ENCODE results near the gene MMP14. TPM values are rescaled to one million over a fixed set of nuclear protein-coding genes. Genes with fewer than 3 reads are reported as not detected.

MMP14 gene
- total and polyA plus RNA-seq, 2 of the 13 experiments (the other 11 are each of a cell fraction or from before 2014, with no cell fraction given) = 5.2 to 9.8 TPM

DNA sequence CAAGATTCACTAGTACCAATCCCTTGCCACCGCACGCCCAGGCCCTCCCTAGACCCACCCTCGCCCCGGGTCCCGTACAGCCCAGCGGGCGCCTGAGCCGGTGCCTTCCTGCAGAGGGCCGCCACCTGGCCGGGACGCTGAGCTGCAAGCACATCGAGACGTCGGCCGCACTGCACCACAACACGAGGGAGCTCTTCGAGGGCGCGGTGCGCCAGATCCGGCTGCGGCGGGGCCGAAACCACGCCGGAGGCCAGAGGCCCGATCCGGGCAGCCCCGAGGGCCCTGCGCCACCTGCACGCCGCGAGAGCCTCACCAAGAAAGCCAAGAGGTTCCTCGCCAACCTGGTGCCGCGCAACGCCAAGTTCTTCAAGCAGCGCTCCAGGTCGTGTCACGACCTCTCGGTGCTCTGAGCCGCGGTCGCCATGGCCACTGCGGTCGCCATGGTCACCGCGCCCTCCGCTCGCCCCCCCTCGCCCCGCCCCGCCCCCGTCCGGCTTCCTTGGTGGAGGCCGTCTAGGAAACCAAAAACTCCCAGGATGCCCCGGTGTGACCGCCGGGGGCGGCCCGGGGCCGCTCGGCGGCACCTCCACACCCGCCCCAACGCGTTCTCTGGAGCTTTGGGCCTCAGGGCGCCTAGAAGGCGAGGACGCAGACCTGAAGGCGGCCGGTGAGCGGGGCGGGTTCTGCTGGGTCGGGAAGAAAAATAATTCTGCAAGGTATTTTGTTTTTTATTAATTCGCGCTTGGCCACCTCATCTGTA is 50.3 kb downstream of the MMP14 start (continued):
- TF ChIP-seq RBFOX2 (IDR thresholded peaks at IDR 0.05; ENCODE audit: low read depth, low read length) (no peak), RFXANK (CRISPR knock-in tag; IDR thresholded peaks at IDR 0.05) (no peak), ZNF605 (CRISPR knock-in tag; IDR thresholded peaks at IDR 0.05) (no peak), HOXA9 (CRISPR knock-in tag; IDR thresholded peaks at IDR 0.05; ENCODE audit: borderline replicate concordance) (no peak), HCFC1 (IDR thresholded peaks at IDR 0.05; ENCODE audit: low read depth, low read length) (no peak), ZNF776 (CRISPR knock-in tag; IDR thresholded peaks at IDR 0.05) (peak; percentile 42; the same call in 1 of the 2 replicates)
- TF ChIP-seq, protein P1, sequence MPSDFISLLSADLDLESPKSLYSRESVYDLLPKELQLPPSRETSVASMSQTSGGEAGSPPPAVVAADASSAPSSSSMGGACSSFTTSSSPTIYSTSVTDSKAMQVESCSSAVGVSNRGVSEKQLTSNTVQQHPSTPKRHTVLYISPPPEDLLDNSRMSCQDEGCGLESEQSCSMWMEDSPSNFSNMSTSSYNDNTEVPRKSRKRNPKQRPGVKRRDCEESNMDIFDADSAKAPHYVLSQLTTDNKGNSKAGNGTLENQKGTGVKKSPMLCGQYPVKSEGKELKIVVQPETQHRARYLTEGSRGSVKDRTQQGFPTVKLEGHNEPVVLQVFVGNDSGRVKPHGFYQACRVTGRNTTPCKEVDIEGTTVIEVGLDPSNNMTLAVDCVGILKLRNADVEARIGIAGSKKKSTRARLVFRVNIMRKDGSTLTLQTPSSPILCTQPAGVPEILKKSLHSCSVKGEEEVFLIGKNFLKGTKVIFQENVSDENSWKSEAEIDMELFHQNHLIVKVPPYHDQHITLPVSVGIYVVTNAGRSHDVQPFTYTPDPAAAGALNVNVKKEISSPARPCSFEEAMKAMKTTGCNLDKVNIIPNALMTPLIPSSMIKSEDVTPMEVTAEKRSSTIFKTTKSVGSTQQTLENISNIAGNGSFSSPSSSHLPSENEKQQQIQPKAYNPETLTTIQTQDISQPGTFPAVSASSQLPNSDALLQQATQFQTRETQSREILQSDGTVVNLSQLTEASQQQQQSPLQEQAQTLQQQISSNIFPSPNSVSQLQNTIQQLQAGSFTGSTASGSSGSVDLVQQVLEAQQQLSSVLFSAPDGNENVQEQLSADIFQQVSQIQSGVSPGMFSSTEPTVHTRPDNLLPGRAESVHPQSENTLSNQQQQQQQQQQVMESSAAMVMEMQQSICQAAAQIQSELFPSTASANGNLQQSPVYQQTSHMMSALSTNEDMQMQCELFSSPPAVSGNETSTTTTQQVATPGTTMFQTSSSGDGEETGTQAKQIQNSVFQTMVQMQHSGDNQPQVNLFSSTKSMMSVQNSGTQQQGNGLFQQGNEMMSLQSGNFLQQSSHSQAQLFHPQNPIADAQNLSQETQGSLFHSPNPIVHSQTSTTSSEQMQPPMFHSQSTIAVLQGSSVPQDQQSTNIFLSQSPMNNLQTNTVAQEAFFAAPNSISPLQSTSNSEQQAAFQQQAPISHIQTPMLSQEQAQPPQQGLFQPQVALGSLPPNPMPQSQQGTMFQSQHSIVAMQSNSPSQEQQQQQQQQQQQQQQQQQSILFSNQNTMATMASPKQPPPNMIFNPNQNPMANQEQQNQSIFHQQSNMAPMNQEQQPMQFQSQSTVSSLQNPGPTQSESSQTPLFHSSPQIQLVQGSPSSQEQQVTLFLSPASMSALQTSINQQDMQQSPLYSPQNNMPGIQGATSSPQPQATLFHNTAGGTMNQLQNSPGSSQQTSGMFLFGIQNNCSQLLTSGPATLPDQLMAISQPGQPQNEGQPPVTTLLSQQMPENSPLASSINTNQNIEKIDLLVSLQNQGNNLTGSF (CRISPR knock-in tag; IDR thresholded peaks at IDR 0.05) = no peak
- TF ChIP-seq, protein P2, sequence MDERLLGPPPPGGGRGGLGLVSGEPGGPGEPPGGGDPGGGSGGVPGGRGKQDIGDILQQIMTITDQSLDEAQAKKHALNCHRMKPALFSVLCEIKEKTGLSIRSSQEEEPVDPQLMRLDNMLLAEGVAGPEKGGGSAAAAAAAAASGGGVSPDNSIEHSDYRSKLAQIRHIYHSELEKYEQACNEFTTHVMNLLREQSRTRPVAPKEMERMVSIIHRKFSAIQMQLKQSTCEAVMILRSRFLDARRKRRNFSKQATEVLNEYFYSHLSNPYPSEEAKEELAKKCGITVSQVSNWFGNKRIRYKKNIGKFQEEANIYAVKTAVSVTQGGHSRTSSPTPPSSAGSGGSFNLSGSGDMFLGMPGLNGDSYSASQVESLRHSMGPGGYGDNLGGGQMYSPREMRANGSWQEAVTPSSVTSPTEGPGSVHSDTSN (CRISPR knock-in tag; IDR thresholded peaks at IDR 0.05) = no peak
- TF ChIP-seq, protein P3, sequence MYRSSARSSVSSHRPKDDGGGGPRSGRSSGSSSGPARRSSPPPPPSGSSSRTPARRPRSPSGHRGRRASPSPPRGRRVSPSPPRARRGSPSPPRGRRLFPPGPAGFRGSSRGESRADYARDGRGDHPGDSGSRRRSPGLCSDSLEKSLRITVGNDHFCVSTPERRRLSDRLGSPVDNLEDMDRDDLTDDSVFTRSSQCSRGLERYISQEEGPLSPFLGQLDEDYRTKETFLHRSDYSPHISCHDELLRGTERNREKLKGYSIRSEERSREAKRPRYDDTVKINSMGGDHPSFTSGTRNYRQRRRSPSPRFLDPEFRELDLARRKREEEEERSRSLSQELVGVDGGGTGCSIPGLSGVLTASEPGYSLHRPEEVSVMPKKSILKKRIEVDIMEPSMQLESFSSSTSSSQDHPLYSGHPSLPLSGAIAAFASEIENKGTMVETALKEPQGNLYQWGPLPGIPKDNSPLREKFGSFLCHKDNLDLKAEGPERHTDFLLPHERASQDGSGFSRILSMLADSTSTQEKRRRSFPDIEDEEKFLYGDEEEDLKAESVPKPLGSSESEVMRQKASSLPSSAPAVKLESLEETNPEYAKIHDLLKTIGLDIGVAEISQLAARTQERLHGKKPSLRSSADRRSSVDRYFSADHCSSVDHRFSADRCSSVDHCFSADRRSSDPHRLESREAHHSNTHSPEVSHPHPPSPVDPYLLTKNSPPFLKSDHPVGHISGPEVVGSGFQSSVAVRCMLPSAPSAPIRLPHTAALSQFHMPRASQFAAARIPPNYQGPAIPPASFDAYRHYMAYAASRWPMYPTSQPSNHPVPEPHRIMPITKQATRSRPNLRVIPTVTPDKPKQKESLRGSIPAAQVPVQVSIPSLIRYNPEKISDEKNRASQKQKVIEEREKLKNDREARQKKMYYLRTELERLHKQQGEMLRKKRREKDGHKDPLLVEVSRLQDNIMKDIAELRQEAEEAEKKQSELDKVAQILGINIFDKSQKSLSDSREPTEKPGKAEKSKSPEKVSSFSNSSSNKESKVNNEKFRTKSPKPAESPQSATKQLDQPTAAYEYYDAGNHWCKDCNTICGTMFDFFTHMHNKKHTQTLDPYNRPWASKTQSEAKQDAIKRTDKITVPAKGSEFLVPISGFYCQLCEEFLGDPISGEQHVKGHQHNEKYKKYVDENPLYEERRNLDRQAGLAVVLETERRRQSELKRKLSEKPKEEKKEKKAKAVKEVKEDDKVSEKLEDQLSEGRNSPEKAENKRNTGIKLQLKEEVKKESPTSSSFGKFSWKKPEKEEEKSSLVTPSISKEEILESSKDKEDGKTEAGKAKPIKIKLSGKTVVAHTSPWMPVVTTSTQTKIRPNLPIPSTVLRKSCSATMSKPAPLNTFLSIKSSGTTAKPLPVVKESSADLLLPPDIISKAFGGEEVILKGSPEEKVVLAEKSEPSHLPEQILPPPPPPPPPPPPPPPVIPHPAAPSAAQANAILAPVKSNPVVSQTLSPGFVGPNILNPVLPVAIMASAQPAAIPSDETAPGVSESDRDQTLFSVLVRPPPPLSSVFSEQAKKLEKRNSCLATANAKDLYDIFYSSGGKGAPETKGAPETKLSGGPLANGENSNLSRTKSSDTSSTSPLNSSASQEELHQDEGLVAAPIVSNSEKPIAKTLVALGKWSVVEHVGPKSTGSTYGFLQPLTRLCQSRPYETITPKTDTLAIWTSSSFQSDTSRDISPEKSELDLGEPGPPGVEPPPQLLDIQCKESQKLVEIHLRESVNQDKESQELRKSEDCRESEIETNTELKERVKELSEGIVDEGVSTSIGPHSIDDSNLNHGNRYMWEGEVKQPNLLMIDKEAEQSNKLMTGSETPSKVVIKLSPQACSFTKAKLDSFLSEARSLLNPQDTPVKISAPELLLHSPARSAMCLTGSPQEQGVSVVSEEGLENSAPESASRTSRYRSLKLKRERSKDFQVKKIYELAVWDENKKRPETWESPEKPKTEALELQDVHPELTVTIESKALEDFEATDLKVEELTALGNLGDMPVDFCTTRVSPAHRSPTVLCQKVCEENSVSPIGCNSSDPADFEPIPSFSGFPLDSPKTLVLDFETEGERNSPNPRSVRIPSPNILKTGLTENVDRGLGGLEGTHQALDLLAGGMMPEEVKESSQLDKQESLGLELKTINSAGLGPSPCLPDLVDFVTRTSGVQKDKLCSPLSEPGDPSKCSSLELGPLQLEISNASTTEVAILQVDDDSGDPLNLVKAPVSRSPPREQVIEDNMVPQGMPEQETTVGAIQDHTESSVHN (CRISPR knock-in tag; IDR thresholded peaks at IDR 0.05) = no peak
- TF ChIP-seq, protein P4, sequence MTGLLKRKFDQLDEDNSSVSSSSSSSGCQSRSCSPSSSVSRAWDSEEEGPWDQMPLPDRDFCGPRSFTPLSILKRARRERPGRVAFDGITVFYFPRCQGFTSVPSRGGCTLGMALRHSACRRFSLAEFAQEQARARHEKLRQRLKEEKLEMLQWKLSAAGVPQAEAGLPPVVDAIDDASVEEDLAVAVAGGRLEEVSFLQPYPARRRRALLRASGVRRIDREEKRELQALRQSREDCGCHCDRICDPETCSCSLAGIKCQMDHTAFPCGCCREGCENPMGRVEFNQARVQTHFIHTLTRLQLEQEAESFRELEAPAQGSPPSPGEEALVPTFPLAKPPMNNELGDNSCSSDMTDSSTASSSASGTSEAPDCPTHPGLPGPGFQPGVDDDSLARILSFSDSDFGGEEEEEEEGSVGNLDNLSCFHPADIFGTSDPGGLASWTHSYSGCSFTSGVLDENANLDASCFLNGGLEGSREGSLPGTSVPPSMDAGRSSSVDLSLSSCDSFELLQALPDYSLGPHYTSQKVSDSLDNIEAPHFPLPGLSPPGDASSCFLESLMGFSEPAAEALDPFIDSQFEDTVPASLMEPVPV (CRISPR knock-in tag; IDR thresholded peaks at IDR 0.05) = no peak
